ENCODE results near the gene LTBP3. TPM values are rescaled to one million over a fixed set of nuclear protein-coding genes. Genes with fewer than 3 reads are reported as not detected.

Gene LTBP3
- total and polyA plus RNA-seq, 2 of the 13 experiments (the other 11 are each of a cell fraction or from before 2014, with no cell fraction given), result 12.2 to 68.1 TPM

DNA sequence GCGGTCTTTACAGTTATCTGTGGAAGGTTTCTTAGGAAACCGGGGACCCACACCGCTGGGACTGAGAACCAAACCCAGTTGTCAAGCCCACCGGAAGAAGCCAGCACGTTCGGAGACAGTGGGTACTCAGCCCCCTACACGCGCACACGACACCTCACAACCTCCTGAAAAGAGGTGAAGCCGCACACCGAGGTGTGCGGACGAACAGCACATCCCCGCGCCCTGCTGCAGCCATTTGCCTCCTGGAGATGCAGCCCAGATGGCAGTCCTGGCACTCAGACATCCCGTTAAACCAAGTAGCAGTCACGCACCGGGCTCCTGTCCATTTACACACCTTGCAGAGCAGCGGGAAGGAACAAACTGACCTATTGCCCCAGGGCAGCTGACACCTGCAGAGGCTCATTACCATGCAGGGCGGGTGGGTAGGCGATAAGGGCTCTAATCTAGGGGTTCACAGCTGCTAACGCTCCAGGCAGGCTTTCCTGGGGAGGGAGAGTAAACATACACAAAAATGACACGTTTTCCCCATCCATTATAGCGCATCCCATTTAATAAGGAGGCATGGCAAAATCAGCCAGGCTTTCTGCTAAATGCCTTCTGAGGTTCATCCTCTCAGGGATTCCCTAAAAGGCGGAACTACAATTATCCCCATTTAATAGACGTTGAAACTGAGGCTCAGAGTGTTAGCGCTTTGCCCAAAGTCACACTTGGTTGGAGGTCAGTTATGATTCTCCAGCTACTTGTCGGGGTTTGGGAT is 16.8 kb upstream of the LTBP3 start:
- POLR2A ChIA-PET, result interaction anchor here (1.0 to 1.7 kb wide), 3 partner anchors 14 to 219 kb away, joined by 3 to 7 read pairs (median 3); no protein-coding TSS in a partner anchor
- H2AFZ ChIP-seq (ENCODE audit: low read length), result no peak overlapping the region
- no peak overlapping the region for H3K27ac ChIP-seq (ENCODE audit: extremely low read length, insufficient read depth, low read length)
- in situ Hi-C loops (cut with HindIII; ENCODE audit: extremely low pct_ligation_motif_present, low pct_unique_long_range_greater_than_20kb) (loop anchor here (5.0 kb wide), 1 partner anchor 37 kb away; the partner anchor contains the start of gene MAP3K11), intact Hi-C loops (cut with micrococcal nuclease; ENCODE audit: unreplicated experiment) (no loop called here)
- BruUV-seq (replicated peaks), result no TSS peak
- H3K4me1 ChIP-seq (ENCODE audit: insufficient read depth, low read length), result peaks cover 54% of the 10 kb centered on the region
- H4K20me1 ChIP-seq (ENCODE audit: insufficient read depth, low read length), result no peaks in the 10 kb centered on the region; the same call in 1 of the 2 replicates
- no peaks in the 10 kb centered on the region; a peak in 1 of 5 replicates for H3K27me3 ChIP-seq (ENCODE audit: control insufficient read depth in 1 of 2, insufficient read depth in 2 of 2, low read length in 2 of 2)
- DNase-seq (ENCODE audit: low spot score) (no peak), ATAC-seq (no peak; the same call in 2 of the 3 replicates), FAIRE-seq (no peak)
- 26% methylated on average over 8 of the region's 28 CpGs for WGBS (ENCODE audit: low lambda C conversion rate)
- H3K79me2 ChIP-seq (ENCODE audit: insufficient read depth, low read length), result peaks cover 19% of the 10 kb centered on the region
- no peaks in the 10 kb centered on the region for H3K9me3 ChIP-seq (ENCODE audit: low read length)
- CTCF ChIA-PET (ENCODE audit: low intra/inter-chr PET ratio, low total read pairs), result interaction anchor here (1.8 kb wide), 1 partner anchor 13 kb away, joined by 16 read pairs; no protein-coding TSS in a partner anchor
- peak overlapping the region; percentile 59; the same call in 1 of the 2 replicates for H3K9ac ChIP-seq (ENCODE audit: insufficient read depth, low read depth, low read length)
- peak overlapping the region; percentile 61 to 77 (median 73); a peak in 5 of 6 replicates for H3K4me3 ChIP-seq (replicated peaks in 1 of 3; ENCODE audit: insufficient read depth in 1 of 3, low read depth in 2 of 3, low read length in 3 of 3)
- H3K4me2 ChIP-seq (ENCODE audit: low read depth, low read length), result peak overlapping the region; percentile 95
- peaks cover 3 to 5% of the 10 kb centered on the region in 2 experiments; a peak in 2 of 5 replicates for H3K36me3 ChIP-seq (replicated peaks in 1 of 2; ENCODE audit: control insufficient read depth in 1 of 2, insufficient read depth in 2 of 2, low read length in 2 of 2)
- TF ChIP-seq U2AF2 (IDR thresholded peaks at IDR 0.05; ENCODE audit: low read depth, low read length), result no peak
- TF ChIP-seq PHF20 (CRISPR knock-in tag; IDR thresholded peaks at IDR 0.05), result 0 out of 2 replicates have a peak, but pooled peaks have one; percentile 3
- TF ChIP-seq, protein P1, sequence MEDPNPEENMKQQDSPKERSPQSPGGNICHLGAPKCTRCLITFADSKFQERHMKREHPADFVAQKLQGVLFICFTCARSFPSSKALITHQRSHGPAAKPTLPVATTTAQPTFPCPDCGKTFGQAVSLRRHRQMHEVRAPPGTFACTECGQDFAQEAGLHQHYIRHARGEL (CRISPR knock-in tag; IDR thresholded peaks at IDR 0.05), result no peak
- TF ChIP-seq, protein P2, sequence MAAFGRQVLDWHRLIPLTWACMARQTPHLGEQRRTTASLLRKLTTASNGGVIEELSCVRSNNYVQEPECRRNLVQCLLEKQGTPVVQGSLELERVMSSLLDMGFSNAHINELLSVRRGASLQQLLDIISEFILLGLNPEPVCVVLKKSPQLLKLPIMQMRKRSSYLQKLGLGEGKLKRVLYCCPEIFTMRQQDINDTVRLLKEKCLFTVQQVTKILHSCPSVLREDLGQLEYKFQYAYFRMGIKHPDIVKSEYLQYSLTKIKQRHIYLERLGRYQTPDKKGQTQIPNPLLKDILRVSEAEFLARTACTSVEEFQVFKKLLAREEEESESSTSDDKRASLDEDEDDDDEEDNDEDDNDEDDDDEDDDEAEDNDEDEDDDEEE (CRISPR knock-in tag; IDR thresholded peaks at IDR 0.05), result no peak
- TF ChIP-seq HINFP (CRISPR knock-in tag; IDR thresholded peaks at IDR 0.05; ENCODE audit: low read depth), result 0 out of 2 replicates have a peak, but pooled peaks have one; percentile 34
- TF ChIP-seq, protein P3, sequence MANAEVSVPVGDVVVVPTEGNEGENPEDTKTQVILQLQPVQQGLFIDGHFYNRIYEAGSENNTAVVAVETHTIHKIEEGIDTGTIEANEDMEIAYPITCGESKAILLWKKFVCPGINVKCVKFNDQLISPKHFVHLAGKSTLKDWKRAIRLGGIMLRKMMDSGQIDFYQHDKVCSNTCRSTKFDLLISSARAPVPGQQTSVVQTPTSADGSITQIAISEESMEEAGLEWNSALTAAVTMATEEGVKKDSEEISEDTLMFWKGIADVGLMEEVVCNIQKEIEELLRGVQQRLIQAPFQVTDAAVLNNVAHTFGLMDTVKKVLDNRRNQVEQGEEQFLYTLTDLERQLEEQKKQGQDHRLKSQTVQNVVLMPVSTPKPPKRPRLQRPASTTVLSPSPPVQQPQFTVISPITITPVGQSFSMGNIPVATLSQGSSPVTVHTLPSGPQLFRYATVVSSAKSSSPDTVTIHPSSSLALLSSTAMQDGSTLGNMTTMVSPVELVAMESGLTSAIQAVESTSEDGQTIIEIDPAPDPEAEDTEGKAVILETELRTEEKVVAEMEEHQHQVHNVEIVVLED (CRISPR knock-in tag; IDR thresholded peaks at IDR 0.05; ENCODE audit: borderline replicate concordance), result no peak
- TF ChIP-seq SRSF1 (optimal IDR thresholded peaks at IDR 0.05; ENCODE audit: low read depth, low read length), result no peak
- peak; percentile 16 for TF ChIP-seq GATAD1 (CRISPR knock-in tag; IDR thresholded peaks at IDR 0.05)
- TF ChIP-seq SMARCC2 (IDR thresholded peaks at IDR 0.05), result no peak
- TF ChIP-seq, protein P4, sequence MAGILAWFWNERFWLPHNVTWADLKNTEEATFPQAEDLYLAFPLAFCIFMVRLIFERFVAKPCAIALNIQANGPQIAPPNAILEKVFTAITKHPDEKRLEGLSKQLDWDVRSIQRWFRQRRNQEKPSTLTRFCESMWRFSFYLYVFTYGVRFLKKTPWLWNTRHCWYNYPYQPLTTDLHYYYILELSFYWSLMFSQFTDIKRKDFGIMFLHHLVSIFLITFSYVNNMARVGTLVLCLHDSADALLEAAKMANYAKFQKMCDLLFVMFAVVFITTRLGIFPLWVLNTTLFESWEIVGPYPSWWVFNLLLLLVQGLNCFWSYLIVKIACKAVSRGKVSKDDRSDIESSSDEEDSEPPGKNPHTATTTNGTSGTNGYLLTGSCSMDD (CRISPR knock-in tag; IDR thresholded peaks at IDR 0.05), result no peak
- 0 out of 2 replicates have a peak, but pooled peaks have one; percentile 9 for TF ChIP-seq CBX5 (CRISPR knock-in tag; IDR thresholded peaks at IDR 0.05; ENCODE audit: borderline replicate concordance)
- TF ChIP-seq, protein P5, sequence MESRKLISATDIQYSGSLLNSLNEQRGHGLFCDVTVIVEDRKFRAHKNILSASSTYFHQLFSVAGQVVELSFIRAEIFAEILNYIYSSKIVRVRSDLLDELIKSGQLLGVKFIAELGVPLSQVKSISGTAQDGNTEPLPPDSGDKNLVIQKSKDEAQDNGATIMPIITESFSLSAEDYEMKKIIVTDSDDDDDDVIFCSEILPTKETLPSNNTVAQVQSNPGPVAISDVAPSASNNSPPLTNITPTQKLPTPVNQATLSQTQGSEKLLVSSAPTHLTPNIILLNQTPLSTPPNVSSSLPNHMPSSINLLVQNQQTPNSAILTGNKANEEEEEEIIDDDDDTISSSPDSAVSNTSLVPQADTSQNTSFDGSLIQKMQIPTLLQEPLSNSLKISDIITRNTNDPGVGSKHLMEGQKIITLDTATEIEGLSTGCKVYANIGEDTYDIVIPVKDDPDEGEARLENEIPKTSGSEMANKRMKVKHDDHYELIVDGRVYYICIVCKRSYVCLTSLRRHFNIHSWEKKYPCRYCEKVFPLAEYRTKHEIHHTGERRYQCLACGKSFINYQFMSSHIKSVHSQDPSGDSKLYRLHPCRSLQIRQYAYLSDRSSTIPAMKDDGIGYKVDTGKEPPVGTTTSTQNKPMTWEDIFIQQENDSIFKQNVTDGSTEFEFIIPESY (CRISPR knock-in tag; IDR thresholded peaks at IDR 0.05), result peak; percentile 17; the same call in 1 of the 2 replicates
